CD14-positive monocyte (primary cell): ENCODE measurements around the gene CIITA. TPM values are rescaled to one million over a fixed set of nuclear protein-coding genes. Genes with fewer than 3 reads are reported as not detected.
"Not testable (repeated sequence)": the region's sequence is repeated elsewhere in the genome, so short reads cannot be mapped to it uniquely, and the experiment has no call there.

Source experiments
- DNase-seq, 3 donors: peaks; one replicate each; pipeline ENCODE4 v3.0.0-alpha.2; 2011 to 2022
- H2AFZ ChIP-seq: 2 replicates; pipeline ENCODE4 v1.6.0; 2012; ENCODE audit warnings: mild to moderate bottlenecking, low read depth, low read length, inconsistent platforms; ENCODE audit not compliant: insufficient read depth, poor library complexity, severe bottlenecking
- H3K27ac ChIP-seq, 2 donors: 1 replicate in 1 of 2; 2 replicates in 1 of 2; pipeline ENCODE4 v1.5.1; 2012 to 2013; ENCODE audit warnings: low read length in 2 of 2, control low read depth in 1 of 2, inconsistent platforms in 1 of 2, low read depth in 1 of 2, mild to moderate bottlenecking in 1 of 2
- H3K27me3 ChIP-seq, 2 donors: one replicate each; pipeline versions ENCODE4 v1.6.0 to v1.6.1; 2011 to 2013; ENCODE audit warnings: low read length in 2 of 2; ENCODE audit not compliant: control insufficient read depth in 2 of 2, insufficient read depth in 2 of 2
- H3K36me3 ChIP-seq, 2 donors: replicated peaks in 1 of 2; 1 replicate in 1 of 2; 2 replicates in 1 of 2; pipeline versions ENCODE4 v1.5.1 to v1.6.1; 2012 to 2013; ENCODE audit warnings: low read length in 2 of 2, control low read depth in 1 of 2, inconsistent platforms in 1 of 2, mild to moderate bottlenecking in 1 of 2; ENCODE audit not compliant: insufficient read depth in 2 of 2, control insufficient read depth in 1 of 2
- H3K4me1 ChIP-seq, 2 donors: 1 replicate in 1 of 2; 2 replicates in 1 of 2; pipeline versions ENCODE4 v1.5.1 to v1.6.1; 2012 to 2013; ENCODE audit warnings: low read length in 2 of 2, control low read depth in 1 of 2, inconsistent platforms in 1 of 2, mild to moderate bottlenecking in 1 of 2, moderate library complexity in 1 of 2; ENCODE audit not compliant: insufficient read depth in 2 of 2, control insufficient read depth in 1 of 2
- H3K4me2 ChIP-seq: replicated peaks from 2 replicates; pipeline ENCODE3; 2012; ENCODE audit warnings: low read length, moderate library complexity, mild to moderate bottlenecking; ENCODE audit not compliant: poor library complexity, severe bottlenecking; ENCODE audit errors: extremely low read depth
- H3K4me3 ChIP-seq, 3 experiments: fragments of 200-600 bp in 1 of 3; sonication (generic) in 1 of 3; replicated peaks in 1 of 3; 1 replicate in 2 of 3; 2 replicates in 1 of 3; pipeline ENCODE4 v1.5.1; 2011 to 2013; ENCODE audit warnings: low read length in 3 of 3, mild to moderate bottlenecking in 3 of 3, control low read depth in 2 of 3, low read depth in 2 of 3, inconsistent platforms in 1 of 3, moderate library complexity in 1 of 3
- H3K79me2 ChIP-seq: 2 replicates; pipeline ENCODE4 v1.6.0; 2012; ENCODE audit warnings: mild to moderate bottlenecking, control low read depth, inconsistent platforms, low read length, moderate library complexity; ENCODE audit not compliant: insufficient read depth
- H3K9ac ChIP-seq: 2 replicates; pipeline ENCODE4 v1.6.0; 2017; ENCODE audit warnings: low read length, mild to moderate bottlenecking; ENCODE audit not compliant: insufficient read depth, poor library complexity, severe bottlenecking
- H3K9me3 ChIP-seq, 2 donors: replicated peaks in 1 of 2; 1 replicate in 1 of 2; 2 replicates in 1 of 2; pipeline versions ENCODE4 v1.5.1 to v1.6.1; 2012 to 2013; ENCODE audit warnings: low read length in 2 of 2, control low read depth in 1 of 2; ENCODE audit not compliant: control insufficient read depth in 1 of 2, insufficient read depth in 1 of 2
- H4K20me1 ChIP-seq: 2 replicates; pipeline ENCODE4 v1.6.0; 2012; ENCODE audit warnings: mild to moderate bottlenecking, low read length, control low read depth, moderate library complexity; ENCODE audit not compliant: insufficient read depth
- H3K27ac Mint-ChIP-seq, 7 donors: one replicate each; pipeline ENCODE4 v1.8.0; 2020; ENCODE audit warnings: mild to moderate bottlenecking in 7 of 7, mixed read lengths in 7 of 7, moderate library complexity in 6 of 7, inconsistent platforms in 2 of 7
- H3K27me3 Mint-ChIP-seq, 3 donors: one replicate each; pipeline ENCODE4 v1.8.0; 2021 to 2022; ENCODE audit warnings: low read depth in 3 of 3, mild to moderate bottlenecking in 3 of 3, mixed read lengths in 3 of 3, moderate library complexity in 3 of 3, inconsistent platforms in 1 of 3
- H3K36me3 Mint-ChIP-seq, 2 donors: one replicate each; pipeline ENCODE4 v1.8.0; 2020; ENCODE audit warnings: mixed read lengths in 2 of 2, inconsistent platforms in 1 of 2, mild to moderate bottlenecking in 1 of 2
- H3K4me1 Mint-ChIP-seq: one replicate; pipeline ENCODE4 v1.8.0; 2020; ENCODE audit warnings: mild to moderate bottlenecking, mixed read lengths
- H3K4me3 Mint-ChIP-seq, 2 donors: one replicate each; pipeline ENCODE4 v1.8.0; 2020; ENCODE audit warnings: mild to moderate bottlenecking in 2 of 2, mixed read lengths in 2 of 2, moderate library complexity in 1 of 2
- H3K9me3 Mint-ChIP-seq, 7 donors: one replicate each; pipeline ENCODE4 v1.8.0; 2020 to 2022; ENCODE audit warnings: mixed read lengths in 7 of 7, mild to moderate bottlenecking in 6 of 7, moderate library complexity in 6 of 7, inconsistent platforms in 2 of 7
- WGBS: methylation state at CpG from one replicate; pipeline ENCODE4 v1.1.5; 2013; ENCODE audit warnings: missing lambda C conversion rate; ENCODE audit not compliant: insufficient coverage; 5-methylcytosine and 5-hydroxymethylcytosine counted together
- intact Hi-C, 2 donors: fragments of 100-400 bp; cut with micrococcal nuclease; formaldehyde crosslinking; loops; one replicate each; pipeline versions ENCODE4 v1.15.0 to v1.15.1; 2023
- polyA plus RNA-seq, 3 donors: library from polyadenylated mRNA; depleted of rRNA in 1 of 3; unstranded in 2 of 3; stranded (reverse) in 1 of 3; fragments of 300-500 nt in 2 of 3; fragments of >200 nt in 1 of 3; fragmentation: Illumina TruSeq in 2 of 3; gene quantifications; 1 replicate in 2 of 3; 2 replicates in 1 of 3; pipeline ENCODE4 v1.2.3, GENCODE V29; 2012 to 2021
- TF ChIP-seq, protein P1 (sequence below): fragments of 200-600 bp; IDR thresholded peaks from one replicate; pipeline ENCODE4 v1.8.0; 2022; ENCODE audit warnings: antibody characterized with exemption, mild to moderate bottlenecking

Gene CIITA
- polyA plus RNA-seq, 3 donors = 15.6 to 178 (median 22.1) TPM

DNA sequence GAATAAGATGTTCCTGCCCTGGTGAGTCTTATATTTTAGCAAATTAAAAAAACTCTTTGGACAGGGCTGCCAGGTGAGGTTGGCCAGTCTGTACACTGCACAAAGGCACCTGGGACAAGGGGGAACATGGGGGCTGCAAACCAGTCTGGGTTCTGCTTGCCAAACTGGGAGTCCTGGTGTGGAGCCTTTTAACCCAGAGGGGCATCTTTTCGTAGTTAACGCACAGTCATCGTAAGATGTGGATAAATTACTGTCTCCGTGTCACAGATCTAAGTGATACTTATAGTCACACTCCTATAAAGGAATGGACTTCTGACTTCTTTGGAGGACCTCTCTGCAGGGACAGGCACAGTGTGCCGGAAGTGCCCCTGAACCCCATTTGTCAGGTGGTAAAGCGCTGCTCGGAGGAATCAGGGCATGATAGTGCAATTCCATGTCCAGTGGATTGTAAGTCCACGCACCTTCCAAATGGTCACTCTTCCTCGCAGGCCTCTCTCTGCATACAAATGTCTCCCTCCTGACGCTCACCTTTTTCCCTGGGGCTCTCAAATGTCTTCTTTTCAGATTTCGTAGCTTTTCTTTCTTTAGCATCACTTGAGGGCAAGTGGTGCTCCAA, 50.6 kb downstream of the CIITA start:
- TF ChIP-seq, protein P1, sequence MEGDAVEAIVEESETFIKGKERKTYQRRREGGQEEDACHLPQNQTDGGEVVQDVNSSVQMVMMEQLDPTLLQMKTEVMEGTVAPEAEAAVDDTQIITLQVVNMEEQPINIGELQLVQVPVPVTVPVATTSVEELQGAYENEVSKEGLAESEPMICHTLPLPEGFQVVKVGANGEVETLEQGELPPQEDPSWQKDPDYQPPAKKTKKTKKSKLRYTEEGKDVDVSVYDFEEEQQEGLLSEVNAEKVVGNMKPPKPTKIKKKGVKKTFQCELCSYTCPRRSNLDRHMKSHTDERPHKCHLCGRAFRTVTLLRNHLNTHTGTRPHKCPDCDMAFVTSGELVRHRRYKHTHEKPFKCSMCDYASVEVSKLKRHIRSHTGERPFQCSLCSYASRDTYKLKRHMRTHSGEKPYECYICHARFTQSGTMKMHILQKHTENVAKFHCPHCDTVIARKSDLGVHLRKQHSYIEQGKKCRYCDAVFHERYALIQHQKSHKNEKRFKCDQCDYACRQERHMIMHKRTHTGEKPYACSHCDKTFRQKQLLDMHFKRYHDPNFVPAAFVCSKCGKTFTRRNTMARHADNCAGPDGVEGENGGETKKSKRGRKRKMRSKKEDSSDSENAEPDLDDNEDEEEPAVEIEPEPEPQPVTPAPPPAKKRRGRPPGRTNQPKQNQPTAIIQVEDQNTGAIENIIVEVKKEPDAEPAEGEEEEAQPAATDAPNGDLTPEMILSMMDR = no peak
- no peak overlapping the region for H3K4me3 Mint-ChIP-seq
- Histone ChIP-seq H3K9ac (no peak overlapping the region), H3K27me3 (no peaks in the 10 kb centered on the region), H3K79me2 (no peaks in the 10 kb centered on the region), H3K4me1 (peaks cover 6 to 8% of the 10 kb centered on the region in 2 donors), H3K36me3 (peaks cover 51 to 66% of the 10 kb centered on the region in 2 donors), H4K20me1 (peaks cover 100% of the 10 kb centered on the region), H3K9me3 (no peaks in the 10 kb centered on the region), H2AFZ (no peak overlapping the region), H3K4me3 (no peak overlapping the region), H3K4me2 (no peak overlapping the region), H3K27ac (no peak overlapping the region)
- H3K27ac Mint-ChIP-seq = no peak overlapping the region
- peaks cover 26% of the 10 kb centered on the region for H3K4me1 Mint-ChIP-seq
- H3K9me3 Mint-ChIP-seq = peaks cover 0 to 3% (median 0%) of the 10 kb centered on the region in 7 donors
- 98% methylated on average over 7 of the region's 11 CpGs for WGBS
- peaks cover 54 to 69% of the 10 kb centered on the region in 2 donors for H3K36me3 Mint-ChIP-seq
- no peak for DNase-seq
- intact Hi-C loops = no loop called here
- peaks cover 0 to 3% (median 0%) of the 10 kb centered on the region in 3 donors for H3K27me3 Mint-ChIP-seq

DNA sequence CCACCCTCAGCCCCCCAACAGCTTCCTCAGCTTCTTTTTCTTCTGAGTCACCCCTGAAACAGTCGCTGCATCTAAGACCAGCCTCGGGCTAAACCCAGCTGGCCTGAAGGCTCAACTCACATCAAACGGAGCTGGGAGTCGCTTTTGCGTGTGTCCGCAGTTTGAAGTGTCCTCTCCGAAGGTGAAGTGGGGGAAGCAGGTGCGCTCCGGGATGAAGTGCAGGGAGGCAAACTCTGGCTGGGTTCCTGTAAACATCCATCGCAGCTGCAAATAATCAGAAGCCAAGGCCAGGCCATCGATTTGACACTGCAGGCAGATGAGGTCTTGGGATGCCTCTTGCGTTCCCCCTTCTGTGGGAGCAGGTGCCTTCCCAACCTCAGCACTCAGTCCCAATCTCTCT, 52.1 kb downstream of the CIITA start:
- H3K4me3 Mint-ChIP-seq, H3K4me1 ChIP-seq, H3K9me3 Mint-ChIP-seq, H3K79me2 ChIP-seq, H3K4me2 ChIP-seq, H3K4me3 ChIP-seq, DNase-seq, H3K27me3 Mint-ChIP-seq, H3K9me3 ChIP-seq, intact Hi-C loops, H3K9ac ChIP-seq, H3K27ac ChIP-seq, H3K27me3 ChIP-seq, H2AFZ ChIP-seq: not testable (repeated sequence)
- Histone ChIP-seq H3K36me3 (peaks cover 36 to 51% of the 10 kb centered on the region in 2 donors), H4K20me1 (peaks cover 100% of the 10 kb centered on the region)
- Mint-ChIP-seq H3K36me3 (peaks cover 40 to 54% of the 10 kb centered on the region in 2 donors), H3K4me1 (peaks cover 31% of the 10 kb centered on the region), H3K27ac (peak overlapping the region in 1 of 7 donors; percentile 80)
- 96% methylated on average over 11 of the region's 12 CpGs for WGBS
